AML-193 (cell line): ENCODE results near the gene SIGLEC14.
"Not testable (repeated sequence)": the region's sequence is repeated elsewhere in the genome, so short reads cannot be mapped to it uniquely, and the experiment has no call there.

Source experiments
- DNase-seq, 2 experiments: peaks; one replicate each; lab custom pipeline; 2025; lab: John Stamatoyannopoulos, UW

Gene SIGLEC14

GRCh38 chr19:51668216-51668615, 21.6 kb upstream of the SIGLEC14 start:
- DNase-seq = peak; percentile 54 to 57

DNA sequence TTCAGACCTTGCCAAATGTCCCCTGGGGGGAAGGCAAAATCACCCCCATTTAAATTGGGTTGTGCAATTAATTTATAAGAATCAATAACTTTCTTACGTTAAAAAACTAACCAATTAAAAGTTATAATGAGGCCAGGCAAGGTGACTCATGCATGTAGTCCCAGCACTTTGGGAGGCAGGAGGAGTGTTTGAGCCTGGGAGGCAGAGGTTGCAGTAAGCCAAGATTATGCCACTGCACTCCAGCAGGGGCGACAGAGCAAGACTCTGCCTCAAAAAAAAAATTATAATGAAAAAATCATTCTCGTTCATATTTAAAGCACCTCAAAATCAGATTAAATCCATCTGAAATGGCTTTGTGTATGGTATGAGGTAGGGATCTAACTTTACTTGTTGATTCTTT, 18.4 kb upstream of the SIGLEC14 start:
- peak; percentile 25 to 26 for DNase-seq

- no peak for DNase-seq
These were observed 17.5 kb upstream of the SIGLEC14 start for GRCh38 chr19:51664131-51664530.

- no peak for DNase-seq
These were observed 17.0 kb upstream of the SIGLEC14 start for GRCh38 chr19:51663650-51664049.

GRCh38 chr19:51660975-51661600, 14.5 kb upstream of the SIGLEC14 start:
- peak; percentile 55 to 79 for DNase-seq

DNA sequence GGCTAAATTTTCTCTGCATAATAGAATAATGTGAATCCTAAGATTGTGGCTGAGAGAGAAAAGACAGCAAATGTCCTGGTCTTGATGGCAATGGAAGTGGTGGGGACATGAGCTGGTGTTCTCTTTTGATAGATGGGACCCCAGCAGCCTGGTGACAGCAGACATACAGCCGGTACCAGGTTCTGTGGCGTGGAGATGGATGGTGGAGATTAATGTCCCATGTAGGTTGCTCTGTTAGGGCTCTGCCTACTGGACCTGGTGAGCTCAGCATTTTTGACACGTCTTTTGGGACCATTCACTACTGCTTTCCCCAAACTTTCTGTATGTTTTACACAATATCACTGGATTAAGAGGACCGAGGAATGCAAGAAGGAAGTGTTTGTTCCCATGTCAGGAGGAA, 8.2 kb upstream of the SIGLEC14 start:
- no peak for DNase-seq

DNA sequence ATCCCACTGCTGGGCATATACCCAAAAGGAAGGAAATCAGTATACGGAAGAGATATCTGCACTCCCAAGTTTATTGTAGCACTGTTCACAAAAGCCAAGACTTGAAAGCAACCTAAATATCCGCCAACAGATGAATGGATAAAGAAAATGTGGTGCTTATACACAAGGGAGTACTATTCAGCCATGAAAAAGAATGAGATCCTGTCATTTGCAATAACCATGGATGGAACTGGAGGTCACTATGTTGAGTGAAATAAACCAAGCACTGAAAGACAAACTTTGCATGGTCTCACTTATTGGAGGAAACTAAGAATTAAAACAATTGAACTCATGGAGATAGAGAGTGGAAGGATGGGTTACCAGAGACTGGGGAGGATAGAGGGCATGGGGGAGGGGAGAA, 6.5 kb upstream of the SIGLEC14 start:
- no peak for DNase-seq

- no peak for DNase-seq
These were observed 5.6 kb upstream of the SIGLEC14 start for GRCh38 chr19:51652266-51652665.

DNA sequence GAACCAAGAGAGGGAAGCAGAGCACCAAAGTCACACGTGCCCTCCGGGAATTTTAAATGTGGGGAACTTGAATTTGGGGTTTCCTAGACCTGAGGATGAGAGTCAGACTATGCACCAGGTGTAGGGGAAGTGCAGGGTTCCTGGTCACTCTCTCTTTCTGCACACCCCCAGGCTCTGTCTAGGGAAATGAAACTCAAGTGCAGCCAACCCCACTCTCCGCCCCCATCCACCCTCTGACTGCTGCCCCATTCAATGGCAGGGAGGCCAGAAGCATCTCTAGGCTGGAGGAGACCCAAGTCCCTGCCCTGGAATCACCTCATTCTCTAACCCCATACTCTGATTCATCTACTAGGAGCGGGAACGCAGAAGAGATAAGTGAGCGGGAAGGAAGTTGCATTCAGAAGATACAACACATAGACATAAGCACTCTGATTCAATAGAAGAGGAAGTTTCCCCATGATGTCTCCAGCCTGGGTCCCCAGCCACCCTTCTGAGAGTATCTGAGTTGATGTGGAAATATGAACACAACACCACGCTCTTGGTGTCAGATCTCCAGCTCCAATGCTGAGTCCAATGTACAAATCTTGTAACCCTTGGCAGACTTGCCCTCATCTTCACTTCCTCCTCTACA, 4.7 kb upstream of the SIGLEC14 start:
- DNase-seq = peak; percentile 89 to 90

GRCh38 chr19:51647318-51647717, 693 bp upstream of the SIGLEC14 start:
- DNase-seq = no peak

DNA sequence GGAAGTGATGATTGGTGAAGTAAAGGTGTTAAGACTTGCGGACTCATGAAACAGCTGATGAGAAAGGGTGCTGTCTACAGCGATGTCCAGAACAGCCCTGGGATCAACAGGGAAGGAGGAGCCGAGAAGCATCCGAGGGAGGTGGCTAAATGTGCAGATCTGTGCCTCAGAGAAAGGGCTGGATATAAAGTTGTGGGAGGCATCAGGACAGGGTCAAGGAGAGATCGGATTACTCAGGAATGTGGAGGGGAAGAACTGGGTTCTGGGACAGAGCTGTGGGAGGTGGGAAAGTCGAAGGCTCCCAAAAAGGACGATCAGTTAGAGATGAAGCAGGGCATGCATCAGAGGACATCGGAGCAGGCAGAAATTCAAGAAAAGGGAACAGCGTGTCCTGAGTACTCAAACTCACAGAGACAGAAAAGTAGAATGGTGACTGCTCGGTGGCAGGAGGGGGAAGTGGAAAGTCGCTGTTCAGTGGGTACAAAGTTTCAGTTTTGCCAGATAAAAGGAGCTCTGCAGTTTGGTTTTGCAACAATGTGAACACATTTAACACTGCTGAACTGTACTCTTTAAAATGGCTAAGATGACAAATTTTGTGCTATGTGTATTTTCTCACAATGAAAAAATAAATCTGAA, 1.9 kb downstream of the SIGLEC14 start:
- peak; percentile 32 to 66 for DNase-seq

DNA sequence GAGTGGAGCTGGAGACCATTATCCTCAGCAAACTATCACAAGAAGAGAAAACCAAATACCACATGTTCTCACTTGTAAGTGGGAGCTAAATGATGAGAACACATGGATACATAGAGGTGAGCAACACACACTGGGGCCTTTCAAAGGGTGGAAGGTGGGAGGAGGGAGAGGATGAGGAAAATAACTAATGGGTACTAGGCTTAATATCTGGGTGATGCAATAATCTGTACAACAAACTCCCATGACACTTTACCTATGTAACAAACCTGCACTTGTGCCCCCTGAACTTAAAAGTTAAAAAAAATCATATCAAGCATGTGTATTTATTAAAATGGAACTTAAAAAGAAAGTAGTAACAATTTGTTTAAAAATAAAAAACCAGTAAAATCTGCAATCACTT, 5.0 kb downstream of the SIGLEC14 start:
- DNase-seq = no peak

GRCh38 chr19:51640386-51640785, 6.2 kb downstream of the SIGLEC14 start:
- no peak for DNase-seq

DNA sequence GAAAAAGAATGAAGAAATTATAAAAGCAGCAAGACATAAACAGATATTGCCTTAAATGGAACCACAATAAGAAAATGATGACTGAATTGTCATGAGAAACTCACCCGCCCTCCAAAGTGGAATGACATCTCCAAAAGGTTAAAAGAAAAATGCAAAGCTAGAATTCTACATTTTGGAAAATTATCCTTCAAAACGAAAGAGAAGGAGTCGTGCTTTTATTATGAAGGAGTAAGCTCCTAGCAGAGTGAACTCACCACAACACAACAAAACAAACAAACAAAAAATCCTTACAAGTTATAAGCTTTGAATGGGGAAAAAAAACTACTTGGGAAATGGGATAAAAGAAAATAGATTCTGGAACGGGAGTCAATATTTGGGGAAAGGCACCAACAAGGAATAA, 6.7 kb downstream of the SIGLEC14 start:
- DNase-seq = no peak

- peak; percentile 54 to 60 for DNase-seq
These were observed 9.2 kb downstream of the SIGLEC14 start for GRCh38 chr19:51637362-51637978.

DNA sequence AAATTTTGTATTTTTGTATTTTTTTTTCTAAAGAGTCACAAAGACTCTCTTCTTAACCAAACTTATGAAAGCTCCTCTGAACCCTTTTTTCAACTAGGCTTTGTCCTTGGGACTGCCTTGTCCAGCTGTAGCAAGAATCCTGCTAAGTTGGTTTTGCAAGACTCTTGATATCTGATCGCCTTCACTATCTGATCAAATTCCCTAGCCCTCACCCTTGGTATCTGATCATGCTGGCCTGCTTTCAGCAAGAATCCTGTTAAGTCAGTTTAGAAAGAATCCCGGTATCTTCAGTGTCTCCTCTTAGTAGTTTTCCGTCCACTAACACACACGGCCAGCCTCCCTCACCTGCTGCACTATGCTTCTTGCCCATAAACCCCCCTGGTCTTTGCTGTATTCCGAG, 14.5 kb downstream of the SIGLEC14 start:
- DNase-seq = no peak

DNA sequence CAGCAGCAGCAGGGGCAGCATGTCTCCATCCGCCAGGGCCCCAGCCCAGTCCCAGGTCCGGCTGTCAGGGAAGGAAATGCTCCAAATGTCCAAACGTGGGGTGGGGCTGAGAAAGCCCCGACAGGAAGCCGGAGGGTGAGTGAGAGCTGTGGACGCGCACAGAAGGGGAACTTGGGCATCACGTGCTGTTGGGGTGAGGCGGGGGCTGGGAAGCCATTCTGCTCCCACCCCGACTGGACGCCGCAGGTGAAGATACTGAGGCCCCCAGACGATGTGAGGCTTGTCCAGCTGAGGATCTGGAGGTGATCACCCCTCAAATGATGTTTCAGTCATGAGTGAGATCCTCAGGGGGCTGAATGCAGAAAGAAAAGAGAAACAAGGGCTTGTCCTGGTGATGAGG, 16.3 kb downstream of the SIGLEC14 start, which contains the start of gene SIGLEC5:
Gene SIGLEC5, minus strand, starts transcription at position 87 of the 400 bp plus-strand sequence. Its CDS starts 66 bp downstream, at position 21.
- not testable (repeated sequence) for DNase-seq

- DNase-seq = no peak
These were observed 18.3 kb downstream of the SIGLEC14 start for GRCh38 chr19:51628153-51628939.

GRCh38 chr19:51627491-51628138, 19.0 kb downstream of the SIGLEC14 start:
- no peak for DNase-seq

DNA sequence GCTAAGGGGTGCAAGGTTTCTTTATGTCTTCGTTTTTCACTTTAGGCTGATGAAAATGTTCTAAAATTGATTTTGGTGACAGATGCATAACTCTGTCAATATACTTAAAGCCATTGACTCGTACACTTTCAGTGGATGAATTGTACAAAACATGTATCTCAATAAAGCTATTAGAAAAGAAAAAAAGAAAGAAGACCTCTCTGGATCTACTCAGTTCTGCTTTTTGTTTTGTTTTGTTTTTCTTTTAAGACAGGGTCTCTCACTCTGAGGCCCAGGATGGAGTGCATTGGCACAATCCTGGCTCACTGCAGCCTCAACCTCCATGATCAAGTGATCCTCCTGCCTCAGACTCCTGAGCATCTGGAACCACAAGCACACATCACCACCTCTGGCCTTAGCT, 19.9 kb downstream of the SIGLEC14 start:
- no peak for DNase-seq

- peak; percentile 97 to 98 for DNase-seq
These were observed 25.4 kb downstream of the SIGLEC14 start for GRCh38 chr19:51621178-51621577.

DNA sequence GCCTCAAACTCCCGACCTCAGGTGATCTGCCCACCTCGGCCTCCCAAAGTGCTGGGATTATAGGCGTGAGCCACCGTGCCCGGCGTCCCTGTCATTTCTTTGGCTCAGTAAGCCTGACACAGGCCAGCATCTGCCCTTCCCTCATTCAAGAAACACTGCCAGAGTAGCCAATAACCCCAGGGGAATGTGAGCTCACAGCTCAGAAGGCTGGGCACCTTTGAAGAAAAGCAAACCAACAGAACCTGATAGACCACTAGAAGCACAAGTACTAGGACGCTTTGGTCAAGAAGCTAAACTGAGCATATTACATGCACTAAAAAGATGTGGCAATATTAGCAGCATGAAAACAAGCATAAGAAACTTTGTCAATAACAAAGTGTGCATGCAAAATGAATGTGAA, 30.6 kb downstream of the SIGLEC14 start:
- no peak for DNase-seq
